Testis (tissue), 2 donors: ENCODE data around the gene ALK.

Experiments used
- POLR2A ChIP-seq: fragments of 450-650 bp; IDR thresholded peaks from one replicate; pipeline ENCODE4 v1.6.1; 2017; ENCODE audit warnings: antibody characterized with exemption, mild to moderate bottlenecking, moderate library complexity
- TF ChIP-seq, protein P1 (sequence below), 3 experiments: fragments of 450-650 bp in 2 of 3; fragments of 200-600 bp in 1 of 3; sonication (generic) in 1 of 3; IDR thresholded peaks; one replicate each; pipeline ENCODE4 v1.5.1; 2016 to 2019; ENCODE audit warnings: antibody characterized with exemption in 3 of 3, mild to moderate bottlenecking in 2 of 3, moderate library complexity in 1 of 3

GRCh38 chr2:29195796-29196195, 725.6 kb downstream of the ALK start:
- TF ChIP-seq, protein P1, sequence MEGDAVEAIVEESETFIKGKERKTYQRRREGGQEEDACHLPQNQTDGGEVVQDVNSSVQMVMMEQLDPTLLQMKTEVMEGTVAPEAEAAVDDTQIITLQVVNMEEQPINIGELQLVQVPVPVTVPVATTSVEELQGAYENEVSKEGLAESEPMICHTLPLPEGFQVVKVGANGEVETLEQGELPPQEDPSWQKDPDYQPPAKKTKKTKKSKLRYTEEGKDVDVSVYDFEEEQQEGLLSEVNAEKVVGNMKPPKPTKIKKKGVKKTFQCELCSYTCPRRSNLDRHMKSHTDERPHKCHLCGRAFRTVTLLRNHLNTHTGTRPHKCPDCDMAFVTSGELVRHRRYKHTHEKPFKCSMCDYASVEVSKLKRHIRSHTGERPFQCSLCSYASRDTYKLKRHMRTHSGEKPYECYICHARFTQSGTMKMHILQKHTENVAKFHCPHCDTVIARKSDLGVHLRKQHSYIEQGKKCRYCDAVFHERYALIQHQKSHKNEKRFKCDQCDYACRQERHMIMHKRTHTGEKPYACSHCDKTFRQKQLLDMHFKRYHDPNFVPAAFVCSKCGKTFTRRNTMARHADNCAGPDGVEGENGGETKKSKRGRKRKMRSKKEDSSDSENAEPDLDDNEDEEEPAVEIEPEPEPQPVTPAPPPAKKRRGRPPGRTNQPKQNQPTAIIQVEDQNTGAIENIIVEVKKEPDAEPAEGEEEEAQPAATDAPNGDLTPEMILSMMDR (IDR thresholded peaks at IDR 0.05), result no peak
- no peak for TF ChIP-seq POLR2A
